Measurements from ENCODE around the gene GJD2.

Gene GJD2

GRCh38 chr15:34773917-34774316, 19.1 kb upstream of the GJD2 start:
- FAIRE-seq (no peak), DNase-seq (ENCODE audit: insufficient read length, low spot score) (no peak)

- FAIRE-seq, result no peak
- no peak for DNase-seq (ENCODE audit: insufficient read length, low spot score)
Measured at GRCh38 chr15:34773013-34773412, 18.2 kb upstream of the GJD2 start.

GRCh38 chr15:34772312-34772711, 17.5 kb upstream of the GJD2 start:
- FAIRE-seq (no peak), DNase-seq (ENCODE audit: insufficient read length, low spot score) (no peak)

GRCh38 chr15:34769711-34770110, 14.9 kb upstream of the GJD2 start:
- DNase-seq (ENCODE audit: insufficient read length, low spot score) (no peak), FAIRE-seq (no peak)

GRCh38 chr15:34768530-34768929, 13.7 kb upstream of the GJD2 start:
- no peak for DNase-seq (ENCODE audit: insufficient read length, low spot score)

GRCh38 chr15:34765741-34766140, 10.9 kb upstream of the GJD2 start:
- FAIRE-seq, result no peak

More at GRCh38 chr15:34768530-34768929, 13.7 kb upstream of the GJD2 start:
- FAIRE-seq, result no peak

GRCh38 chr15:34760909-34761308, 6.1 kb upstream of the GJD2 start:
- FAIRE-seq (no peak), DNase-seq (ENCODE audit: insufficient read length, low spot score) (no peak)

More at GRCh38 chr15:34765741-34766140, 10.9 kb upstream of the GJD2 start:
- no peak for DNase-seq (ENCODE audit: insufficient read length, low spot score)

GRCh38 chr15:34759992-34760391, 5.2 kb upstream of the GJD2 start:
- no peak for FAIRE-seq
- no peak for DNase-seq (ENCODE audit: insufficient read length, low spot score)

GRCh38 chr15:34759347-34759746, 4.5 kb upstream of the GJD2 start:
- FAIRE-seq, result no peak
- no peak for DNase-seq (ENCODE audit: insufficient read length, low spot score)

- FAIRE-seq, result no peak
- no peak for DNase-seq (ENCODE audit: insufficient read length, low spot score)
Measured at GRCh38 chr15:34757262-34757661, 2.5 kb upstream of the GJD2 start.

GRCh38 chr15:34755419-34755773, 598 bp upstream of the GJD2 start:
- FAIRE-seq (no peak), DNase-seq (ENCODE audit: insufficient read length, low spot score) (no peak)

- FAIRE-seq, result no peak
- no peak for DNase-seq (ENCODE audit: insufficient read length, low spot score)
Measured at GRCh38 chr15:34754171-34754601, 612 bp downstream of the GJD2 start.

GRCh38 chr15:34753236-34753894, 1.4 kb downstream of the GJD2 start:
- no peak for FAIRE-seq
- DNase-seq (ENCODE audit: insufficient read length, low spot score), result no peak

GRCh38 chr15:34749691-34750090, 5.1 kb downstream of the GJD2 start:
- FAIRE-seq, result no peak

GRCh38 chr15:34739346-34739745, 15.5 kb downstream of the GJD2 start:
- FAIRE-seq, result no peak

More at GRCh38 chr15:34749691-34750090, 5.1 kb downstream of the GJD2 start:
- DNase-seq (ENCODE audit: insufficient read length, low spot score), result no peak

GRCh38 chr15:34738002-34738401, 16.8 kb downstream of the GJD2 start:
- no peak for FAIRE-seq
- DNase-seq (ENCODE audit: insufficient read length, low spot score), result no peak

More at GRCh38 chr15:34739346-34739745, 15.5 kb downstream of the GJD2 start:
- DNase-seq (ENCODE audit: insufficient read length, low spot score), result no peak

- DNase-seq (ENCODE audit: insufficient read length, low spot score) (no peak), FAIRE-seq (no peak)
Measured at GRCh38 chr15:34737477-34737876, 17.3 kb downstream of the GJD2 start.

GRCh38 chr15:34734303-34734702, 20.5 kb downstream of the GJD2 start:
- FAIRE-seq, result no peak
- no peak for DNase-seq (ENCODE audit: insufficient read length, low spot score)

- FAIRE-seq (no peak), DNase-seq (ENCODE audit: insufficient read length, low spot score) (no peak)
Measured at GRCh38 chr15:34733621-34734020, 21.2 kb downstream of the GJD2 start.

GRCh38 chr15:34732430-34732829, 22.4 kb downstream of the GJD2 start:
- DNase-seq (ENCODE audit: insufficient read length, low spot score), result no peak
- no peak for FAIRE-seq

GRCh38 chr15:34730701-34731100, 24.1 kb downstream of the GJD2 start:
- no peak for FAIRE-seq
- no peak for DNase-seq (ENCODE audit: insufficient read length, low spot score)

- DNase-seq (ENCODE audit: insufficient read length, low spot score) (no peak), FAIRE-seq (no peak)
Measured at GRCh38 chr15:34729886-34730285, 24.9 kb downstream of the GJD2 start.

GRCh38 chr15:34729056-34729455, 25.7 kb downstream of the GJD2 start:
- DNase-seq (ENCODE audit: insufficient read length, low spot score) (no peak), FAIRE-seq (no peak)
